NCI-H128 (cell line): Measurements from ENCODE around the gene RNF26.
A peak's percentile ranks its signal among the peaks of the same experiment; 100 is the strongest.

Experiments used
- DNase-seq: peaks from one replicate; lab custom pipeline; 2025; ENCODE audit not compliant: unreplicated experiment; lab: John Stamatoyannopoulos, UW

The RNF26 gene

DNA sequence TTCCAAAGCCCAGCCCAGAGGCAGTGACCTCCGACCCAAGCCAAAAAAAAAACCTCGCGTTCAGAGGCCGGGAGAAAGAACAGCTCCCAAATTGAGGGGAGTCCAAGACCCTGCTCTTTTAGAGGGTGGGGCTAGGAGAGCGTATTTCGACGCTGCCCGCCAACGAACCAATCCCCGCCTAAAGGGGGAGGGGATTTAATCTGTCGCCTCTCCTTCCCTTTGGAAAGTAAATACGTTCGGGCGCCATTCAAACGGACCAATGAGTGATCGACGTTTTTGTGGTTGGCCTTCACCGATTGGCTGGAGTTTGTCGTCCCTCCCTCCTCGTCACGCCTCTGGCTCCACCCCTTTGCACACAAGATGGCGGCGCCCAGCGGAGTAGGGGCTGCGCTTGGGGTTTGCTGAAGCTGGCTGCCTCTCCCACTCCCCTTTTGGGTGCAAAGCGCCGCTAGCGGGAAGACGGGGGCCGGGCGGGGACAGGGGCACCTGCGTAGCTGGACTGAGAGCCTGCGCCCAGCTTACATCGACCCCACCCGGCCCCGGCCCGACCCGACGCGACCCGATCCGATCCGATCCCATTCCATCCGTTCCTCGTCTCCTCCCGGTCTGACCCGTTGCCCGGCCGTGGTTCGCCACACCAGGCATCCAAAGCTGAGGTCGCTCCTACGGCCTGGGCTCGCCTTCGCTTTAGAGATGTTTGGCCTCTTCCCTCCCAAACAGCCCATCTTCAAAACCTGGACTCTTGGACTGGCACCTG, at the start of gene RNF26:
RNF26 (plus strand) TSS at position 354 of the 757 bp plus-strand sequence. CDS start 596 bp downstream, outside the sequence.
- peak; percentile 93 for DNase-seq

DNA sequence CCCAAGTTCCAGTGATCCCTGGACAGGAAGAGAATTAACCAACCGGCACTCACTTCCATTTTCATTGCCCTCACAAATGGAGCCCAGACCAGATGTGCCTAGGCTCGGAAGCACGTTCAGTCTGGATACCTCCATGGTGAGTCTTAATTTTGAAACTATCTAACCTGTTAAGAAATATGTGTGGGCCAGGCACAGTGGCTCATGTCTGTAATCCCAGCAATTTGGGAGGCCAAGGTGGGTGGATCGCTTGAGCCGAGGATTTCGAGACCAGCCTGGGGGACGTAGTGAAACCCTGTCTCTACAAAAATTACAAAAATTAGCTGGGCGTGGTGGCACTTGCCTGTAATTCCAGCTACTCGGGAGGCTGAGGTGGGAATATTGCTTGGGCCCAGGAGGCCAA, 48.9 kb upstream of the RNF26 start:
- DNase-seq = no peak

DNA sequence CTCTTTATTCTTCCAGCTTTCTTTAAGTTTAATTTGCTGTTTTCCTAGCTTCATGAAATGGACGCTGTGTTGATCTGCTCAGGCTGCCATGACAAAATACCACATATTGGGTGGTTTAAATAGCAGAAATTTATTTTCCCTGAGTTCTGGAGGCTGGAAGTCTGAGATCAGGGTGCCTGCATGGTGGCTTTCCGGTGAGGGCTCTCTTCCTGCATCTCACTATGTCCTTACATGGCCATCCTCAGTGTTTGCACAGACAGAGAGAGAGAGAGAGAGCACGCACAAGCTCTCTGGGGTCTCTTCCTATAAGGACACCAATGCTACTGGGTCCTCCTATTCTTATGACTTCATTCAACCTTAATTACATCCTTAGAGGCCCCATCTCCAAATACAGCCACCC, 46.1 kb upstream of the RNF26 start:
- no peak for DNase-seq

DNA sequence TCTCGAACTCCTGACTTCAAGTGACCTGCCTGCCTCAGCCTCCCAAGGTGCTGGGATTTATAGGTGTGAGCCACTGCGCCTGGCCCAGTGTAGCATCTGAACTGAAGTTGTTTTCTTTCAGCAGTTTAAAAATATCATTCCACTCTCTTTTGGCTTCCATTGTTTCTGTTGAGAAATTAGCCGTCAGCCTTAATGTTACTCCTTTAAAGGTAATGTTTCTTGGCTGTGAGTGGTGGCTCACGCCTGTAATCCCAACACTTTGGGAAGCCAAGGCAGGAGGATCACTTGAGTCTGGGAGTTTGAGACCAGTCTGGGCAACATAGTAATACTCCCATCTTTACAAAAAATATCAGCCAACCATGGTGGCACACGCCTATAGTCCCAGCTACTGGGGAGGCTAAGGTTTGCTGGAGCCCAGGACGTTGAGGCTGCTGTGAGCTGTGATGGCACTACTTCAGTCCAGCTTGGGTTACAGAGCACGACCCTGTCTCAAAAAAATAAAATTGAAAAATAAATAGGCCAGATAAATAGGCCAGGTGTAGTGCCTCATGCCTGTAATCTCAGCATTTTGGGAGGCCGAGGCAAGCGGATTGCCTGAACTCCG, 43.3 kb upstream of the RNF26 start:
- no peak for DNase-seq

DNA sequence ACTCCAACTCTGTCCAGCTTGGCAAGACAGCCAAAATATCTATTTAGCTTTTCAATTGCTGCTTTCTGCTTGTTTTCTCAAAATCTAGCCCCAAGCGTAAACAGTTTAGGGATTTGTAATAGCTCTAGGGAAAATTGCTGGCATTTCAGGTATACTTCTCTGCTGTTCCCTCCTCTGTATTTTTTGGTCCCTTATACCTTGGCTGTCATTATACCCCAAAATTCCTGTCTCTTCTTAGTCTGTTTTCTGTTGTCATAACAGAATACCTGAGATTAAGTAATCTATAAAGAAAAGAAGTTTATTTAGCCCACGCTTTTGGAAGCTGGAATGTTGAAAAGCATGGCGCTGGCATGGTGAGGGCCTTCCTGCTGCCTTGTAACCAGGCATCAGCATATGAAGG, 40.9 kb upstream of the RNF26 start:
- no peak for DNase-seq

DNA sequence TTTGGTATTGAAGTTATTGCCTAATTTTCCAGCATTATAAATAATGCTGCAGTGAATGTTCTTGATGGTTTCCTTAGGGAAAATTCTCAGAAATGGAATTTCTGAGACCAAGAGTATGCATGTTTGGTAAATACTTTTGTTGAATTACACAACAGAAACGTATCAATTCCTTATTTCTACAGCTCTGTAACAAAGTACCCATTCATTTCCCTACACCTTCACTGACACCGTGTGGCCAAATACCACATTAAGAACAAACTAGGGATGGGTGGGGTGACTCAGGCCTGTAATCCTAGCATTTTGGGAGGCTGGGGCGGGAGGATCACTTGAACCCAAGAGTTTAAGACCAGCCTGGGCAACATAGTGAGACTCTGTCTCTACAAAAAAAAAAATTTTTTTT, 39.1 kb upstream of the RNF26 start:
- DNase-seq = no peak

DNA sequence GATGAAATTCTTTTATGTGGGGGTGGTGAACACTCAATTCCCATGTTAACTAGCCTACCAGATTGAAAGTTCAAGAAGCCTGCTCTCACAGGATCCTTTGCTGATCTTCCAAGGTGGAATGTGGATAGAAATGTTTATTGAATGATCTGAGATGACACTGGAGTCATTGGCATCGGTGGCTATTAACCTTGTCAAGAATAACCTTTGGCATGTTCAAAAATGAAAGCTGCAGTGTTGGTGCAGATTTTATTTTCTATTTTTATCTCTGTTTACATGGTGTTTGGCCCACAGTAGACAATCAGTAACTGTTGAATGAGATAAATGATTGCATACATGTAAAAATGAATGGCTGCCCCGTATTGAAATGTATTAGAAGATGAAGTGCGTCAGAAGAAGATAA, 36.4 kb upstream of the RNF26 start:
- no peak for DNase-seq

DNA sequence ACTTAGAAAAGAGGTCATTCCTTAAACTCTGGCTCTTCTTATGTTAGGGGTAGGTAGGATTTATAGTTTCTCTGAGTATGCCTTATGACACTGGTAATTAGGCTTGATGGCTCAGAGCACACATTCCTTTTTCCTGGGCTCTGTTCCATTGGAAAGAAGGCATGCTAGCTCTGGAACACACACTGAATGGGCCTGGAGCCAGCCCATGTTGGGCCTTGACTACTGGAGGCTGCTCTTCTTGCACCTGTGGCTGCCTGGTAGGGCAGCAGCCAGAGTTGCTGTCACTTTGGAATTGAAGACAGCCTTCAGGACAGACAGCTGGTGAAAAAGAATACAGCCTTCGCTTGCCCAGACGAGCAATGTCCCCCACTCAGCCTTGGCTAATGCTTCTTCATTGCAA, 35.6 kb upstream of the RNF26 start:
- no peak for DNase-seq

DNA sequence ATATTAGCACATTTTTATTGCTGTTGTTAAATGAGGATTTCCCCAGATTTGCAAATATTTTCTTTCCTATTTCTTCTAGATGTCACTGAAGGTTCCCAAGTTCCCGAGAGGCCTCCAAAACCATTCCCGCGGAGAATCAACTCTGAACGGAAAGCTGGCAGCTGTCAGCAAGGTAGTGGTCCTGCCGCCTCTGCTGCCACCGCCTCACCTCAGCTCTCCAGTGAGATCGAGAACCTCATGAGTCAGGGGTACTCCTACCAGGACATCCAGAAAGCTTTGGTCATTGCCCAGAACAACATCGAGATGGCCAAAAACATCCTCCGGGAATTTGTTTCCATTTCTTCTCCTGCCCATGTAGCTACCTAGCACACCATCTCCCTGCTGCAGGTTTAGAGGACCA, 34.9 kb upstream of the RNF26 start:
- DNase-seq = no peak

DNA sequence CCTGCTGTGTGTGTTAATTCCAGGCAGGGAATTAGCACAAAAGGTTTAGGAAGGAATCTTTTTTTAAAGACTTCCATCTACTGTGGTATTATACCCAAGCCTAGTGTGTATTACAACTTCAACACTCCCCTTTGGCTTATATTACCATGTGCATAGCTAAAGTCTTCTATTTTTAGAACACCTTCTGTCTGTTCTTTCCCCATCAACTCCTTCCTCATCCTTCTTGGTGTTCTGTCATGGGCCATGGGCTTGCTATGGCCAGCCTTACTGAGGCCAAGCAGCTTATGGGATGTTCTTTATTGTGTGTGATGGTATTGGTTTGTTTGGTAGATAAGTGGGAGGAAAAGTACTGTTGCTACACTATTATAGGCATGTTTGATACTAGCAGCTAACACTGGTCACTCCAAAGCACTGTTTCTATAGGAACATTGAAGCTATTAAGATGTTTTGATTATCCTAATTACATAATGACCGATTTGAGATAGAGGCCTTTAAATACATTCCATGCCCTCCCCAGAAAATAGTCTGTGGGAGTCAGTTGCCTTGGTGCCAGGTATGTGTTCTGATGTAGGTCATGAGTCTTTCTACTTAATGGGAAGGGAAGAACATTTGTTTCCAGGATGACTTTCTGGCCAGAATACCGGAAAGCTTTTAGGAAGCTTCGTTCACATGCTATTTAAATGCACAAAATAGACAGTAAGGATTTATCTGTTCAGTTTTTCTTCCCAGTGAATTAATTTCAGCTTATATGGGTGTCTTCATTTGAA, 33.9 kb upstream of the RNF26 start:
- DNase-seq = no peak

DNA sequence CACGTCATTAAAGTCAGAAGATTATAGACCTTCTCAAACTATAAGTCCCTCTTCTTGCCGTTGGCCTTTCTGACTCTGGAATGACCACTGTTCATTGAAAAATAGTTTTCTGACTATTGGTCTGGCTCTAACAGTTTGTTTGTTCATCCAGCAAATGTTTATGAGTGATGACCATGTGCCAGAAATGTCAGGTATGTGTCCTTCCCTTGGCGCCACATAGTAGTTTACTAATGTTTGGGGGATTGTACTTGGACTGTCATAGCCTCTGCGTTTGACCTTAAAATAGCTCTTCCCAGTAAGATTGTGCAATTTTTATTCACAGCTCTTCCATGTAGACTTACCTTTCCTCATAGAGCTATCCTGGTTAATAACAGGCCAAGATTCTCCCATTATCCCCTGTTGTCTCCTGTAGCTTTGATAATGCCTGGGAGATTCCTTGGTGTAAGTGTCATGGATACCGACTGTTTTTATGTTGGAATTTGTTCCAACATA, 31.1 kb upstream of the RNF26 start:
- no peak for DNase-seq

DNA sequence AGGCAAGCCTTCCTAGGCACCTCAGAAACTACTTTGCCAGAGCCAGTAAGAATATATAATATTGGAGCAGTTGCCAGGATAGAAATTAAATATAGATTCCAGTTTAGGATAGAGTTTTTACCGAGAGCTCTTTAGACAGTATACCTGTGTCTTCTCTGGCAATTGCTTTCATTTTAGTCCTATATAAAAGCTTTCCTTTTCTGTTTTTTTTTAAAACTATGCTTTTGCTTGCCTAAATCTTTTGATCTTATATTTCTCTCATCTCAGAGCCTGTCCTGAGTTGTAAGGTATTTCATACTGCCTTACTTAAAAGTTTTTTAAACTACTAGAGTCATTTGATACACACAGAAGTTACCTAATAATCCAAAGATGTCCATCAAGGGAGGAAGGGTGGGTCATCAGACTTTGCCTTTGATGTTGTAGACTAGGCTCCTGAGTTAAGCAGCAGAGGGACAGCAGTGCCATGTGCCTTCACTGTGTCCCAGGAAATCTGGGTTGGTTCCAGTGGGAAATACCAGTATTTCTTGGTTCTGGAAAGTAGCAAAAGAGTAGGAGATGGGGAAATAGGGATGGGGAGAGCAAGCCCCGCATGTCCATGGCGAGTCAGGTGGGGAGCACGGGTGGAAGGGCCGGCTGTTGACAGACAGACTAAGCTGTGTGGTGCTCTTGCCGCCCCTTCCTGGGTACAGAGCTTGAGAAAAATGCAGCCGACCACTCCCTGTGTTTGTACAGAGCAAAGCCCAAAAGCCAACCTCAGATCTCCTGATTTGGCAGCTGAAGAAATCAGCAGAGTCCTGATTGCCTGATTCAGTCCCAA, 28.6 kb upstream of the RNF26 start:
- no peak for DNase-seq

DNA sequence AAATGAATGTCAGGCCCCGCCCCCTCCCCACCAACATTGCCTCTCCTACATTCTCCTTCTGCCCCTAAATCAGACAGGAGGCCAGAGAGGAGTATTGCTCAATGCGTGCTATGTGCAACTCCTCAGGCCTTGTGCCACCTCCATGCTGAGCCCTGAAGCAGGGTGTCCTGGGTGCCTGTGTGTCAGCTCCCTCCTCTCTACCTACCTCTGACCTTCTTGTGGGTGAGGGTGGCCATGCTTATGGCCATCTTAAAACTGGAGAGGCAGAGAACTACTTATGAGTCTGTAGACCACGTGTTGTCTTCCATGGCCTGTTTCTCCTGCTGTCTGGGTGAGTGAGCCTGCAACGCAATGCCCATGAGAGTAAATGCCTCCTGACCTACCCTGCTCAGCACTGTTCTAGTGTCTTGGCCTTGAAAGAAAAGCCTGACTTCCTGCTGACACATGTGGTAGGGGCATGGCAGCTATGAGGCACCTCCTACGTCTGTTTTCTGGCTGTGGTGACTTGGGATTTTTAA, 27.9 kb upstream of the RNF26 start:
- no peak for DNase-seq

DNA sequence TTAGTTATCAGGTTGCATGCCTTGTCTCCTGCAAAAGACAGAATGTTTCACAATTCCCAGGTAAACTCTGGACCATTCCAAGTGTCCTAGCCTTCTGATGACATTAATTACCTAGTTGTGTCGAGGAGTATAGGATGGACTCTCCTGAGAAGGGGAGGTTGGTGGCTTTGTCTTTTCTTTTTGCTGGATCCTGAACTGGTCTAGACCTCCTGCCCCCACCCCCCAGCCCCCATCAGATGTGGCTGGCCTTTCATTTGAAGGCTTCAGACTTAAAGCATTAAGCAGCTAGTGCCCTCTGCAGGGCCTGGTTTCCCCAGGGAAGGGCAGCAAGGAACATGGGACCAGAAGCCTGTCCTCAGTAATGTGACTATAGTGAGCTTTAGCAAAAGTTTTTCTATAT, 27.1 kb upstream of the RNF26 start:
- no peak for DNase-seq

DNA sequence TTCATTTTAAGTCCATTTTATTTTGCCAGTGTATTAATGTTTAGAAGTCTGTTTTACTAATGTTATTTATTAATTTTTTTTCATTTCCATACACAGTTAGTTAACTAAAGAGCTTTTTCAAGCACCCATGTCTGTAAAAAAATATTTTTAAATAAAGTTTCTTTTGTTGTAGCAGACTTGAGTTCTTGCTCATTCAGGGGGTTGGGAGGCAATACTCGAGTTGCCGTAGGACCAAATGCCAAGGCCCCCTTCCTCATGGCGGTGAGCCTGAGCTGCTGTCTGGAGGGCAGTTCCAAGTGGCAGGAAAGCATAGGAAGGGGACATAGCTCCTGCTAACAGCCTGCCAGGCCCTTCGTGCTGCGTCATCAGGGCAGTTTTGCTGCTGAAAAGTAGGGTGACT, 26.4 kb upstream of the RNF26 start:
- DNase-seq = no peak

DNA sequence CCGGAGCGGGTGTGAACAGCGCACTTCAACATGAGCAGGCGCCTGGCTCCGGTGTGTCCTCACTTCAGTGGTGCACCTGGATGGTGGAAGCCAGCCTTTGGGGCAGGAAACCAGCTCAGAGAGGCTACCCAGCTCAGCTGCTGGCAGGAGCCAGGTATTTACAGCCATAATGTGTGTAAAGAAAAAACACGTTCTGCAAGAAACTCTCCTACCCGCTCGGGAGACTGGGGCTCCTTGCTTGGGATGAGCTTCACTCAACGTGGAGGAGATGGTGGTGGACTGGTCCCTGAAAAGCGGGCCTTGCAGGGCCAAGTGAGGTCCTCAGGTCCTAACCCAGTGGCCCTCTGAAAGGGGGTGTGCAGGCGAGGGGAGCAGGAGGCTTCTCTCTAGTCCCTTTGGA, 24.9 kb upstream of the RNF26 start:
- no peak for DNase-seq

DNA sequence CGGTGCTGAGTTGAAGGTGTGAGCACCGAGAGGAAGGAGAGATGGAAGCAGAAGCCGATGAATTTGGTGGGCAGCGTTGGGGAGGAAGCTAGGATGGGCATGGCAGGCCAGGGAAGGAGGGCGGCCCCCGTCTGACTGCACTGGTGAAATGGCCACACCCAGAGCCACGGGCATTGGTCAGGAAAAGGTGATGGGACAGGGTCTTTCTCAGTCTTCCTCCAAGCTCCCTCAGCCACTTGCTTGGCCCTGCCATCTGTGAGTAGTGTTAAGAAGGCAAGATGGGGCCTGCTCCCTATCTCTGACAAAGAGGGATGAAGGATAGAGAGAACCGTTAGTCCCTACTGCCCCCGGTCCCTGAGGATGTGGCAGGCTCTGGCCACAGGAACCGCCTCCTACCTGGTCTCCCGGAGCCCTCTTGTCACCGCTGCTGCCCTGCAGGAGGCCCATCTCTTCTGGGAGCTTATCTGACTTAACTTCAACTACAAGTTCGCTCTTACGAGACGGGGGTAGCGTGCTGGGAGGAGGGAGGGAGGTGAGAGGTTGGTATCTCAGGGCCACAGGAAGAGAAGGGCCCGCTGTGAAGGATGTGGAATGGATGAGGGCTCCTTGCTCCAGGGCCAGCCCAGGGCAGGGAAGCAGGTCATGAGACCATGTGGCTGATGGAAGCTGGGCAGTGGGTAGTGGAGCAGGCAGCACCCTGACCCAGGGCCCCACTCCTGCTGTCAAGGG, 24.2 kb upstream of the RNF26 start:
- no peak for DNase-seq

DNA sequence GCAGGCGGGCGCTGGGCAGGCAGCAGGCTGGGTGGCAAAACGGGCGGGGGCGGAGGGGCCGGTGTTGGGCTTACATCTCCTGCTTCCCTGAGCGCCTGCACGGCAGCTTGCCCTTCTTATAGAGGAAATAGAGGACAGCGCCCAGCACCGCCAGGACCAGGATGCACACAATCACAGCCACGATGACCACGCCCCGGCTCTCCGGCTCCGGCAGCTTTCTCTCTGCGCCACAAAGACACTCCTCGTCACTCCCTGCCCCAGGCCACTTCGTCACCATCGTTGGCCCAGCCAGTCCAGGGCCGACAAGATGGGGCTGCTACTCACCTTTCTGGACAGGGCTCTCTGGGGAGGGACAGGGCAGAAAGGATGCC, 23.7 kb upstream of the RNF26 start:
- no peak for DNase-seq

DNA sequence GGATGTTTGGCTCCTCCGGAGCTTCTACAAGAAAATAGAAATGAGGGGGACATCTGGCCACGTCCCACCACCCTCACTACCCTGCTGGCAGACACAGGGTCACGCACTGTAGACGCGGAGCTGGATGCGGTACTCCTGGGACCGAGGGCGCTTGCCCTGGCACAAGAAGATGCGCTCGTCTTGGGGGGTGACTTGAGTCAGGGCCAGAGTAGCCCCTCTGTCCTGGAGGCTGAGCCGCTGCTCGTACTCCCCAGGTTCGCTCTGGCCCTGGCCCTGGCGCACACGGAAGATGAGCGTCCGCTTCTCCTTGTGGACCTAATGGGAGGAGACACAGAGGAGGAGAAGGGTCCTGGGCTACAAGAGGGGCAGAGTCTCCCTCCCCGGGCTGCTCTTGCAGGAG, 19.6 kb upstream of the RNF26 start:
- DNase-seq = no peak
